ENCODE data around the gene CSRP2. TPM values are rescaled to one million over a fixed set of nuclear protein-coding genes. Genes with fewer than 3 reads are reported as not detected.

Gene CSRP2
- total RNA-seq, 1 donor from 2014 or later: 53.7 TPM

GRCh38 chr12:76916170-76916540 is 37.3 kb upstream of the CSRP2 start:
- Mint-ChIP-seq H3K27me3 (ENCODE audit: unreplicated experiment) (no peaks in the 10 kb centered on the region), H3K4me1 (ENCODE audit: unreplicated experiment) (peaks cover 22% of the 10 kb centered on the region), H3K9me3 (ENCODE audit: unreplicated experiment) (no peaks in the 10 kb centered on the region), H3K4me3 (ENCODE audit: unreplicated experiment) (no peak overlapping the region), H3K36me3 (ENCODE audit: unreplicated experiment) (no peaks in the 10 kb centered on the region), H3K27ac (ENCODE audit: unreplicated experiment) (no peak overlapping the region)
- no peak for DNase-seq (ENCODE audit: extremely low spot score, unreplicated experiment)
- no peak for TF ChIP-seq CTCF (IDR thresholded peaks at IDR 0.05)

- DNase-seq (ENCODE audit: extremely low spot score, unreplicated experiment): no peak
- H3K4me1 Mint-ChIP-seq (ENCODE audit: unreplicated experiment): peaks cover 24% of the 10 kb centered on the region
- no peak overlapping the region for H3K27ac Mint-ChIP-seq (ENCODE audit: unreplicated experiment)
- no peak for TF ChIP-seq CTCF (IDR thresholded peaks at IDR 0.05)
- no peaks in the 10 kb centered on the region for H3K27me3 Mint-ChIP-seq (ENCODE audit: unreplicated experiment)
- no peaks in the 10 kb centered on the region for H3K36me3 Mint-ChIP-seq (ENCODE audit: unreplicated experiment)
- no peaks in the 10 kb centered on the region for H3K9me3 Mint-ChIP-seq (ENCODE audit: unreplicated experiment)
- no peak overlapping the region for H3K4me3 Mint-ChIP-seq (ENCODE audit: unreplicated experiment)
Measured at GRCh38 chr12:76915361-76916169, 36.7 kb upstream of the CSRP2 start.

GRCh38 chr12:76914102-76914859 is 35.5 kb upstream of the CSRP2 start:
- no peak overlapping the region for H3K27ac Mint-ChIP-seq (ENCODE audit: unreplicated experiment)
- no peaks in the 10 kb centered on the region for H3K27me3 Mint-ChIP-seq (ENCODE audit: unreplicated experiment)
- no peaks in the 10 kb centered on the region for H3K36me3 Mint-ChIP-seq (ENCODE audit: unreplicated experiment)
- H3K4me1 Mint-ChIP-seq (ENCODE audit: unreplicated experiment): peaks cover 34% of the 10 kb centered on the region
- TF ChIP-seq CTCF (IDR thresholded peaks at IDR 0.05): no peak
- H3K4me3 Mint-ChIP-seq (ENCODE audit: unreplicated experiment): no peak overlapping the region
- no peak for DNase-seq (ENCODE audit: extremely low spot score, unreplicated experiment)
- H3K9me3 Mint-ChIP-seq (ENCODE audit: unreplicated experiment): no peaks in the 10 kb centered on the region

- no peak for DNase-seq (ENCODE audit: extremely low spot score, unreplicated experiment)
- Mint-ChIP-seq H3K4me3 (ENCODE audit: unreplicated experiment) (no peak overlapping the region), H3K4me1 (ENCODE audit: unreplicated experiment) (peaks cover 22% of the 10 kb centered on the region), H3K27ac (ENCODE audit: unreplicated experiment) (peak overlapping the region; percentile 37), H3K27me3 (ENCODE audit: unreplicated experiment) (no peaks in the 10 kb centered on the region), H3K36me3 (ENCODE audit: unreplicated experiment) (no peaks in the 10 kb centered on the region), H3K9me3 (ENCODE audit: unreplicated experiment) (no peaks in the 10 kb centered on the region)
- no peak for TF ChIP-seq CTCF (IDR thresholded peaks at IDR 0.05)
Measured at GRCh38 chr12:76909290-76909689, 30.5 kb upstream of the CSRP2 start.
